Measurements from ENCODE around the gene AFAP1L1.

Gene AFAP1L1

GRCh38 chr5:149367249-149367971 lies 95.8 kb downstream of the AFAP1L1 start:
- no peak overlapping the region for H3K4me3 ChIP-seq (ENCODE audit: low read depth, low read length)
- peak; percentile 81 for TF ChIP-seq CTCF (IDR thresholded peaks at IDR 0.05; ENCODE audit: control insufficient read depth, extremely low read depth, insufficient read depth)
- no peak for DNase-seq (ENCODE audit: low read depth)

- no peak for DNase-seq (ENCODE audit: low read depth)
These were observed 96.5 kb downstream of the AFAP1L1 start for GRCh38 chr5:149367972-149368645.

GRCh38 chr5:149370878-149371277 lies 99.2 kb downstream of the AFAP1L1 start:
- DNase-seq (ENCODE audit: low read depth), result peak; percentile 6
- no peak overlapping the region for H3K4me3 ChIP-seq (ENCODE audit: low read depth, low read length)
- no peak for TF ChIP-seq CTCF (IDR thresholded peaks at IDR 0.05; ENCODE audit: control insufficient read depth, extremely low read depth, insufficient read depth)

More at GRCh38 chr5:149367972-149368645, 96.5 kb downstream of the AFAP1L1 start:
- no peak overlapping the region for H3K4me3 ChIP-seq (ENCODE audit: low read depth, low read length)
- no peak for TF ChIP-seq CTCF (IDR thresholded peaks at IDR 0.05; ENCODE audit: control insufficient read depth, extremely low read depth, insufficient read depth)

- DNase-seq (ENCODE audit: low read depth), result peak; percentile 6
- TF ChIP-seq CTCF (IDR thresholded peaks at IDR 0.05; ENCODE audit: control insufficient read depth, extremely low read depth, insufficient read depth), result peak; percentile 87
- no peak overlapping the region for H3K4me3 ChIP-seq (ENCODE audit: low read depth, low read length)
These were observed 99.8 kb downstream of the AFAP1L1 start for GRCh38 chr5:149371296-149371962.

- no peak overlapping the region for H3K4me3 ChIP-seq (ENCODE audit: low read depth, low read length)
- no peak for DNase-seq (ENCODE audit: low read depth)
- no peak for TF ChIP-seq CTCF (IDR thresholded peaks at IDR 0.05; ENCODE audit: control insufficient read depth, extremely low read depth, insufficient read depth)
These were observed 100.6 kb downstream of the AFAP1L1 start for GRCh38 chr5:149372076-149372795.

GRCh38 chr5:149372932-149373331 lies 101.3 kb downstream of the AFAP1L1 start:
- DNase-seq (ENCODE audit: low read depth), result no peak
- H3K4me3 ChIP-seq (ENCODE audit: low read depth, low read length), result no peak overlapping the region
- TF ChIP-seq CTCF (IDR thresholded peaks at IDR 0.05; ENCODE audit: control insufficient read depth, extremely low read depth, insufficient read depth), result no peak
